HL-60 (cell line): Measurements from ENCODE around the gene PTPN23.

Experiments
- GABPA ChIP-seq: IDR thresholded peaks from 2 replicates; pipeline ENCODE4 v1.6.1; 2012; ENCODE audit warnings: low read depth
- POLR2AphosphoS5 ChIP-seq: IDR thresholded peaks from 2 replicates; pipeline ENCODE4 v1.6.1; 2012; ENCODE audit warnings: low read depth
- TF ChIP-seq, protein P1 (sequence below): IDR thresholded peaks from one replicate; pipeline ENCODE4 v1.5.1; 2011; ENCODE audit warnings: low read length, control low read depth, inconsistent platforms; ENCODE audit not compliant: insufficient read depth
- TF ChIP-seq, protein P2 (sequence below): IDR thresholded peaks from 2 replicates; pipeline ENCODE4 v1.6.1; 2012; ENCODE audit warnings: low read depth; ENCODE audit not compliant: insufficient replicate concordance

GRCh38 chr3:47414161-47414564 lies 33.3 kb downstream of the PTPN23 start:
- TF ChIP-seq, protein P1, sequence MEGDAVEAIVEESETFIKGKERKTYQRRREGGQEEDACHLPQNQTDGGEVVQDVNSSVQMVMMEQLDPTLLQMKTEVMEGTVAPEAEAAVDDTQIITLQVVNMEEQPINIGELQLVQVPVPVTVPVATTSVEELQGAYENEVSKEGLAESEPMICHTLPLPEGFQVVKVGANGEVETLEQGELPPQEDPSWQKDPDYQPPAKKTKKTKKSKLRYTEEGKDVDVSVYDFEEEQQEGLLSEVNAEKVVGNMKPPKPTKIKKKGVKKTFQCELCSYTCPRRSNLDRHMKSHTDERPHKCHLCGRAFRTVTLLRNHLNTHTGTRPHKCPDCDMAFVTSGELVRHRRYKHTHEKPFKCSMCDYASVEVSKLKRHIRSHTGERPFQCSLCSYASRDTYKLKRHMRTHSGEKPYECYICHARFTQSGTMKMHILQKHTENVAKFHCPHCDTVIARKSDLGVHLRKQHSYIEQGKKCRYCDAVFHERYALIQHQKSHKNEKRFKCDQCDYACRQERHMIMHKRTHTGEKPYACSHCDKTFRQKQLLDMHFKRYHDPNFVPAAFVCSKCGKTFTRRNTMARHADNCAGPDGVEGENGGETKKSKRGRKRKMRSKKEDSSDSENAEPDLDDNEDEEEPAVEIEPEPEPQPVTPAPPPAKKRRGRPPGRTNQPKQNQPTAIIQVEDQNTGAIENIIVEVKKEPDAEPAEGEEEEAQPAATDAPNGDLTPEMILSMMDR, result no peak
- TF ChIP-seq, protein P2, sequence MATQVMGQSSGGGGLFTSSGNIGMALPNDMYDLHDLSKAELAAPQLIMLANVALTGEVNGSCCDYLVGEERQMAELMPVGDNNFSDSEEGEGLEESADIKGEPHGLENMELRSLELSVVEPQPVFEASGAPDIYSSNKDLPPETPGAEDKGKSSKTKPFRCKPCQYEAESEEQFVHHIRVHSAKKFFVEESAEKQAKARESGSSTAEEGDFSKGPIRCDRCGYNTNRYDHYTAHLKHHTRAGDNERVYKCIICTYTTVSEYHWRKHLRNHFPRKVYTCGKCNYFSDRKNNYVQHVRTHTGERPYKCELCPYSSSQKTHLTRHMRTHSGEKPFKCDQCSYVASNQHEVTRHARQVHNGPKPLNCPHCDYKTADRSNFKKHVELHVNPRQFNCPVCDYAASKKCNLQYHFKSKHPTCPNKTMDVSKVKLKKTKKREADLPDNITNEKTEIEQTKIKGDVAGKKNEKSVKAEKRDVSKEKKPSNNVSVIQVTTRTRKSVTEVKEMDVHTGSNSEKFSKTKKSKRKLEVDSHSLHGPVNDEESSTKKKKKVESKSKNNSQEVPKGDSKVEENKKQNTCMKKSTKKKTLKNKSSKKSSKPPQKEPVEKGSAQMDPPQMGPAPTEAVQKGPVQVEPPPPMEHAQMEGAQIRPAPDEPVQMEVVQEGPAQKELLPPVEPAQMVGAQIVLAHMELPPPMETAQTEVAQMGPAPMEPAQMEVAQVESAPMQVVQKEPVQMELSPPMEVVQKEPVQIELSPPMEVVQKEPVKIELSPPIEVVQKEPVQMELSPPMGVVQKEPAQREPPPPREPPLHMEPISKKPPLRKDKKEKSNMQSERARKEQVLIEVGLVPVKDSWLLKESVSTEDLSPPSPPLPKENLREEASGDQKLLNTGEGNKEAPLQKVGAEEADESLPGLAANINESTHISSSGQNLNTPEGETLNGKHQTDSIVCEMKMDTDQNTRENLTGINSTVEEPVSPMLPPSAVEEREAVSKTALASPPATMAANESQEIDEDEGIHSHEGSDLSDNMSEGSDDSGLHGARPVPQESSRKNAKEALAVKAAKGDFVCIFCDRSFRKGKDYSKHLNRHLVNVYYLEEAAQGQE, result no peak
- TF ChIP-seq GABPA (no peak), POLR2AphosphoS5 (no peak)
